Trophoblast cell (in vitro differentiated cells and primary cell): ENCODE measurements around the gene GFRA1.

Experiments used
- DNase-seq, 2 donors: peaks; one replicate each; pipeline ENCODE4 v3.0.0-alpha.2; 2016
- H2AFZ ChIP-seq: 2 replicates; pipeline ENCODE4 v1.6.1; 2013; ENCODE audit warnings: low read length, moderate library complexity, mild to moderate bottlenecking; ENCODE audit not compliant: insufficient read depth, poor library complexity
- H2AK5ac ChIP-seq: 2 replicates; pipeline ENCODE4 v1.6.1; 2013; ENCODE audit warnings: mild to moderate bottlenecking, low read length
- H2BK120ac ChIP-seq: 2 replicates; pipeline ENCODE4 v1.6.1; 2013; ENCODE audit warnings: low read length, mild to moderate bottlenecking, moderate library complexity; ENCODE audit not compliant: insufficient read depth, poor library complexity
- H2BK12ac ChIP-seq: 2 replicates; pipeline ENCODE4 v1.6.1; 2013; ENCODE audit warnings: mild to moderate bottlenecking, low read length, moderate library complexity
- H2BK5ac ChIP-seq: 2 replicates; pipeline ENCODE4 v1.6.1; 2013; ENCODE audit warnings: low read length, low read depth, moderate library complexity, mild to moderate bottlenecking; ENCODE audit not compliant: poor library complexity
- H3K14ac ChIP-seq: 2 replicates; pipeline ENCODE4 v1.6.1; 2013; ENCODE audit warnings: mild to moderate bottlenecking, low read length
- H3K18ac ChIP-seq: 2 replicates; pipeline ENCODE4 v1.6.1; 2013; ENCODE audit warnings: mild to moderate bottlenecking, low read length
- H3K23ac ChIP-seq: 2 replicates; pipeline ENCODE4 v1.6.1; 2013; ENCODE audit warnings: low read length
- H3K27ac ChIP-seq: 2 replicates; pipeline ENCODE4 v1.5.1; 2013; ENCODE audit warnings: low read depth, mild to moderate bottlenecking, inconsistent platforms, low read length, moderate library complexity
- H3K27me3 ChIP-seq: 2 replicates; pipeline ENCODE4 v1.6.1; 2013; ENCODE audit warnings: inconsistent platforms, mild to moderate bottlenecking, low read length, moderate library complexity; ENCODE audit not compliant: insufficient read depth
- H3K36me3 ChIP-seq, 2 experiments: 1 replicate in 1 of 2; 2 replicates in 1 of 2; pipeline ENCODE4 v1.6.1; 2013; ENCODE audit warnings: low read length in 2 of 2, mild to moderate bottlenecking in 2 of 2, moderate library complexity in 1 of 2; ENCODE audit not compliant: insufficient read depth in 2 of 2, control insufficient read depth in 1 of 2
- H3K4ac ChIP-seq: 2 replicates; pipeline ENCODE4 v1.6.1; 2013; ENCODE audit warnings: low read depth, mild to moderate bottlenecking, low read length, moderate library complexity
- H3K4me1 ChIP-seq, 2 experiments: 1 replicate in 1 of 2; 2 replicates in 1 of 2; pipeline ENCODE4 v1.6.1; 2013; ENCODE audit warnings: low read length in 2 of 2, mild to moderate bottlenecking in 2 of 2, moderate library complexity in 1 of 2; ENCODE audit not compliant: insufficient read depth in 2 of 2, control insufficient read depth in 1 of 2
- H3K4me2 ChIP-seq: 2 replicates; pipeline ENCODE4 v1.6.1; 2013; ENCODE audit warnings: inconsistent platforms, mild to moderate bottlenecking, low read length, moderate library complexity
- H3K4me3 ChIP-seq: 2 replicates; pipeline ENCODE4 v1.5.1; 2013; ENCODE audit warnings: mild to moderate bottlenecking, low read depth, low read length, inconsistent platforms
- H3K79me1 ChIP-seq: one replicate; pipeline ENCODE4 v1.6.1; 2013; ENCODE audit warnings: low read length
- H3K79me2 ChIP-seq: 2 replicates; pipeline ENCODE4 v1.6.1; 2013; ENCODE audit warnings: low read length, mild to moderate bottlenecking; ENCODE audit not compliant: control insufficient read depth, insufficient read depth, poor library complexity
- H3K9ac ChIP-seq: 2 replicates; pipeline ENCODE4 v1.6.1; 2013; ENCODE audit warnings: mild to moderate bottlenecking, low read length
- H3K9me3 ChIP-seq: 2 replicates; pipeline ENCODE4 v1.6.1; 2013; ENCODE audit warnings: low read depth, mild to moderate bottlenecking, control low read depth, inconsistent platforms, low read length; ENCODE audit not compliant: insufficient read depth
- H4K12ac ChIP-seq: 2 replicates; pipeline ENCODE4 v1.6.1; 2013; ENCODE audit warnings: low read depth, mild to moderate bottlenecking, low read length, moderate library complexity
- H4K8ac ChIP-seq: 2 replicates; pipeline ENCODE4 v1.6.1; 2013; ENCODE audit warnings: low read depth, mild to moderate bottlenecking, low read length, moderate library complexity
- H4K91ac ChIP-seq: one replicate; pipeline ENCODE4 v1.6.1; 2013; ENCODE audit warnings: low read depth, mild to moderate bottlenecking, low read length, moderate library complexity
- WGBS: extraction: QIAGEN DNeasy Blood & Tissue Kit; methylation state at CpG from one replicate; pipeline ENCODE4 v1.1.7; 2013; ENCODE audit warnings: missing lambda C conversion rate; ENCODE audit not compliant: insufficient read length, insufficient coverage; ENCODE audit errors: extremely low coverage; 5-methylcytosine and 5-hydroxymethylcytosine counted together

The GFRA1 gene

DNA sequence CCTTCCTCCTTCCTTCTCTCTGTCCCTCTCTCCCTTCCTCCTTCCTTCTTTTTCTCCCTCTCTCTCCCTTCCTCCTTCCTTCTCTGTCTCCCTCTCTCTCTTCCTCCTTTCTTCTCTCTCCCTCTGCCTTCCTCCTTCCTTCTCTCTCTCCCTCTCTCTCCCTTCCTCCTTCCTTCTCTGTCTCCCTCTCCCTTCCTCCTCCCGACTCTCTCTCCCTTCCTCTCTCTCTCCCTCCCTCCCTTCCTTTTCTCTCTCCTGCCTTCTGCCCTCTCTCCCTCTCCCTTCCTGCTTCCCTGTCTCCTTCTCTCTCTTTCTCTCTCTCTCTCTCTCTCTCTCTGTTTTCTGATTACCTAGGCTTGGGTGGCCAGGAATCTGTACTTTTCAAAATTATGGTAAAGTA lies 16.6 kb upstream of the GFRA1 start:
- Histone ChIP-seq H2AFZ (no peak overlapping the region), H3K18ac (no peak overlapping the region), H3K27ac (no peak overlapping the region), H3K9ac (no peak overlapping the region), H3K23ac (no peak overlapping the region), H4K8ac (no peak overlapping the region), H2AK5ac (no peak overlapping the region), H3K36me3 (no peaks in the 10 kb centered on the region), H2BK5ac (no peak overlapping the region), H3K79me1 (no peaks in the 10 kb centered on the region), H3K4me3 (no peak overlapping the region), H3K79me2 (no peaks in the 10 kb centered on the region), H4K12ac (no peak overlapping the region), H3K4ac (no peak overlapping the region), H2BK120ac (no peak overlapping the region), H3K4me1 (no peaks in the 10 kb centered on the region), H3K27me3 (no peaks in the 10 kb centered on the region), H4K91ac (no peak overlapping the region), H3K14ac (no peak overlapping the region), H3K4me2 (no peak overlapping the region), H3K9me3 (no peaks in the 10 kb centered on the region), H2BK12ac (no peak overlapping the region)
- DNase-seq: no peak
- WGBS: no CpG with 5 or more reads among the region's 1 CpG

DNA sequence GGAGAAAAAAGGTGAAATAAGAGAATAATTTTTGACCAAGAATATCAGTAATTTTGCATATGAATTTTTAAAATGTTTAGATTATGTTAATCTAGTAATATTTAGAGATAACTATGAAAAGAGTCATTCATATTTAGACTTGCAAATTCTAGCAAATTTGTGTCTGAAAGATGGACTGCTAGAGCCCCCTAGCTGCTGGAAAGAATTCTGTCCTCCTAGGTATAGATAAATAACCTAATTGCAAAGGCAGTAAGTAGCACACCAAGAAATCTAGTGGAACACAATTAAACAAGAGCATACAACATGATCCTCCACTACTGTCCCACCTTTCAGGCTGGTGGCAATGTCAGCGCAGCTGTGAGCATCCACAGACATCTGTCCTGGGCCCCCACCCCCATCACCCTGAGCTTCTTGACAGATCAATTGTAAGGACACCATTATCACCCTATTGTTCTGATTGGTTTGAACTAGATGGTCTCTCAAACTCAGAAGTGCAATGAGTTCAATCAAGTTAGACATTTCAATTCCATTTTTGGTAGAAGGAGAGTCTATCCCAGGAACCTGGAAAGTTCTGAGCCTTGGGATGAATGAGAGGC lies 15.0 kb upstream of the GFRA1 start:
- no peak overlapping the region for H4K12ac ChIP-seq
- no peak overlapping the region for H2AK5ac ChIP-seq

DNA sequence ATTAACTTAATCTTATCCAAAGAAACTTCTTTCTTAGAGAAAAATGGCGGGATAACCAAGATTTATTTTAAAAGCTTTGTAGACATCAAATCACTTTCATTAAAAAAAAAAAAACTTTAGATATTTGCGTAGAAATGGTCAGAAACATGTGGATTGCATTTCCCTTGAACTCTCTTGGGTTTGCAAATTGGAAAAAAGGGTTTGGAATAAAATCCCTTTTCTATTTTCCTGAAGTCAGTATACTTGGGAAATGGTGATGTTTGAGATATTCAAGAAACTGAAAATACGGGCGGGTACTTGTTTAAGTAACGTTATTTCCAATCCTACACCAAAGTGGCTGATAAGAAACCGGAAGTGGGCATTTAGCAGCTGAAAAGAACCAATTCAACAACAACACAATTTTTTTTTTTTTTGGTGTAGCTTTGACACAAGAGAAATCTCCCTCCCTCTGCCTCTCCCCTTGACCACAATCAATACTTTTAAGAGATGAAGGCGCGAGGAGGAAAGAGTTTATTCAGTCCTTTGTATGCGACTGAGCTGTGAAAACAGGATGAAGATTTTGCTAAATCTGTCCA lies 13.7 kb upstream of the GFRA1 start:
- Histone ChIP-seq H3K27ac (no peak overlapping the region), H2BK120ac (no peak overlapping the region), H3K18ac (no peak overlapping the region), H3K4me3 (no peak overlapping the region), H3K9me3 (no peaks in the 10 kb centered on the region), H2BK12ac (no peak overlapping the region), H4K12ac (no peak overlapping the region), H3K27me3 (no peaks in the 10 kb centered on the region), H2BK5ac (no peak overlapping the region), H3K4ac (no peak overlapping the region), H3K23ac (no peak overlapping the region), H3K4me2 (no peak overlapping the region), H2AFZ (no peak overlapping the region), H3K79me1 (no peaks in the 10 kb centered on the region), H3K36me3 (no peaks in the 10 kb centered on the region), H3K79me2 (no peaks in the 10 kb centered on the region), H4K8ac (no peak overlapping the region), H3K14ac (no peak overlapping the region), H2AK5ac (no peak overlapping the region), H3K9ac (no peak overlapping the region), H4K91ac (no peak overlapping the region), H3K4me1 (no peaks in the 10 kb centered on the region)
- no peak for DNase-seq
- WGBS: no CpG with 5 or more reads among the region's 9 CpGs

More for the DNA sequence above, 15.0 kb upstream of the GFRA1 start:
- H3K23ac ChIP-seq: no peak overlapping the region
- WGBS: no CpG with 5 or more reads among the region's 1 CpG
- H3K79me2 ChIP-seq: no peaks in the 10 kb centered on the region
- H3K14ac ChIP-seq: no peak overlapping the region
- peak in 1 of 2 donors; percentile 56 for DNase-seq
- no peaks in the 10 kb centered on the region for H3K9me3 ChIP-seq
- no peaks in the 10 kb centered on the region for H3K27me3 ChIP-seq
- H3K4me1 ChIP-seq: no peaks in the 10 kb centered on the region
- no peak overlapping the region for H3K4me2 ChIP-seq
- H3K4me3 ChIP-seq: no peak overlapping the region
- H3K4ac ChIP-seq: no peak overlapping the region
- H4K8ac ChIP-seq: no peak overlapping the region
- H3K27ac ChIP-seq: no peak overlapping the region
- H3K9ac ChIP-seq: no peak overlapping the region
- no peaks in the 10 kb centered on the region for H3K36me3 ChIP-seq
- H2AFZ ChIP-seq: no peak overlapping the region
- H3K79me1 ChIP-seq: no peaks in the 10 kb centered on the region
- H2BK12ac ChIP-seq: no peak overlapping the region
- no peak overlapping the region for H2BK5ac ChIP-seq
- no peak overlapping the region for H2BK120ac ChIP-seq
- no peak overlapping the region for H3K18ac ChIP-seq
- no peak overlapping the region for H4K91ac ChIP-seq

DNA sequence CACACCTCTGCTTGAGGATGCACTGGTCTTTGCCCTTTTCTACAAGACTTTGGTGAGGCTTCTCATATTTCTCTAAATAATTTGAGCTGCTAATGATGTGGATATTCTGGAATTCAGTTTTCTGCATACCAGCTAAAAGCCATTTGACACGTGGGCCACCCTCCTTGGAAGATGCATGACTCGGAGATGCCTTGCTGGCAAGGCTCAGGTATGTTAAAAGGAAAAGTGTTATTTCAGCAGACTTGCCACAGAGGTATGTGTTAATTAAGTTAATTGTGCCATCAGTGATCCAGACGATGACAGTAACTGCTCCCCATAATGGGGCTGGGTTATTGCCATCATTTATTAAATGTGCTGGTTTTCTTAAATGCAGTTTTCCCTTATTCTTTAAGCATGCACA lies 8.8 kb upstream of the GFRA1 start:
- no peak overlapping the region for H4K12ac ChIP-seq
- H3K36me3 ChIP-seq: no peaks in the 10 kb centered on the region
- H2AK5ac ChIP-seq: no peak overlapping the region
- H3K27ac ChIP-seq: no peak overlapping the region
- no peaks in the 10 kb centered on the region for H3K27me3 ChIP-seq
- no peak overlapping the region for H3K23ac ChIP-seq
- no peak for DNase-seq
- H3K4me2 ChIP-seq: no peak overlapping the region
- H2BK5ac ChIP-seq: no peak overlapping the region
- H4K91ac ChIP-seq: no peak overlapping the region
- H3K9ac ChIP-seq: no peak overlapping the region
- no peak overlapping the region for H3K4ac ChIP-seq
- H3K4me1 ChIP-seq: peaks cover 3 to 4% of the 10 kb centered on the region in 2 experiments
- H3K79me1 ChIP-seq: peaks cover 2% of the 10 kb centered on the region
- H2BK12ac ChIP-seq: no peak overlapping the region
- no peak overlapping the region for H3K14ac ChIP-seq
- H3K79me2 ChIP-seq: no peaks in the 10 kb centered on the region
- WGBS: no CpG with 5 or more reads among the region's 3 CpGs
- H4K8ac ChIP-seq: no peak overlapping the region
- peaks cover 1% of the 10 kb centered on the region for H3K9me3 ChIP-seq
- no peak overlapping the region for H3K18ac ChIP-seq
- H2BK120ac ChIP-seq: no peak overlapping the region
- H3K4me3 ChIP-seq: no peak overlapping the region
- no peak overlapping the region for H2AFZ ChIP-seq
